Activated T-helper 2 cell treated with anti-CD3 and anti-CD28 coated beads, Interferon-gamma antibody, Interleukin-2, Interleukin-4, amounts not matched to agents 10 μg/mL and 5 μg/mL and 100 μg/mL, durations not matched to agents 14 hours and 24 hours and 36 hours (primary cell): Measurements from ENCODE around the gene DGLUCY. TPM values are rescaled to one million over a fixed set of nuclear protein-coding genes. Genes with fewer than 3 reads are reported as not detected.
"Not testable (repeated sequence)": the region's sequence is repeated elsewhere in the genome, so short reads cannot be mapped to it uniquely, and the experiment has no call there.

ENCODE experiments used
- DNase-seq: peaks from one replicate; pipeline ENCODE4 v3.0.0; 2021; ENCODE audit warnings: low spot score
- H3K27ac Mint-ChIP-seq: one replicate; pipeline ENCODE4 v1.8.0; 2021; ENCODE audit warnings: mixed read lengths
- H3K27me3 Mint-ChIP-seq: one replicate; pipeline ENCODE4 v1.8.0; 2021; ENCODE audit warnings: low read depth, mixed read lengths
- H3K36me3 Mint-ChIP-seq: one replicate; pipeline ENCODE4 v1.8.0; 2021; ENCODE audit warnings: low read depth, mixed read lengths
- H3K4me1 Mint-ChIP-seq: one replicate; pipeline ENCODE4 v1.8.0; 2021; ENCODE audit warnings: low read depth, mixed read lengths
- H3K4me3 Mint-ChIP-seq: one replicate; pipeline ENCODE4 v1.8.0; 2021; ENCODE audit warnings: low read depth, mild to moderate bottlenecking, moderate library complexity, mixed read lengths
- H3K9me3 Mint-ChIP-seq: one replicate; pipeline ENCODE4 v1.8.0; 2021; ENCODE audit warnings: mixed read lengths
- intact Hi-C: fragments of 100-400 bp; cut with micrococcal nuclease; formaldehyde crosslinking; loops from one replicate; pipeline ENCODE4 v1.15.1; 2023
- total RNA-seq: library from RNA; stranded (reverse); gene quantifications from 2 replicates; pipeline ENCODE4 v1.2.3, GENCODE V29; 2022

Gene DGLUCY
- total RNA-seq, 1 donor from 2014 or later, result 48.5 TPM

DNA sequence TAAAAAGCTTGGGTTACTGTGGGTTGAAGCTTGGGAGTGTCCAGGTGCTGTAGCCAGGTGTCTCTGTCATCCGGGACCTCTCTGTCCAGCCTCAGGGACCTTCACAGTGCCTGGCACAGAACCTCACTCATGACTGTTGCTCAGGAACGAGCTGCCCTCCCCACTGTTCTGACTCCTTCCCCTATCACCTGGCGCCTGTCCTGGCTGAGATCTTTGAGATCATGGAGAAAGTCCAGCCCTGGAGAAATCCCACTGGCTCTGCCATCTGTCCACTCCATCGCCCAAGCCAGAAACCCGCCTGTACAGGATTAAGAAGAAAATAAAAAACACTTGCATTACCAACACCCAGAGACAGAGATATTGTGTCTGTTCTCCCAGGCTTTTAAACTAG, 53.5 kb downstream of the DGLUCY start:
- intact Hi-C loops, result no loop called here
- H3K4me3 Mint-ChIP-seq, result no peak overlapping the region
- H3K27ac Mint-ChIP-seq, result no peak overlapping the region
- no peaks in the 10 kb centered on the region for H3K4me1 Mint-ChIP-seq
- no peak for DNase-seq
- no peaks in the 10 kb centered on the region for H3K9me3 Mint-ChIP-seq
- peaks cover 49% of the 10 kb centered on the region for H3K36me3 Mint-ChIP-seq
- no peaks in the 10 kb centered on the region for H3K27me3 Mint-ChIP-seq

DNA sequence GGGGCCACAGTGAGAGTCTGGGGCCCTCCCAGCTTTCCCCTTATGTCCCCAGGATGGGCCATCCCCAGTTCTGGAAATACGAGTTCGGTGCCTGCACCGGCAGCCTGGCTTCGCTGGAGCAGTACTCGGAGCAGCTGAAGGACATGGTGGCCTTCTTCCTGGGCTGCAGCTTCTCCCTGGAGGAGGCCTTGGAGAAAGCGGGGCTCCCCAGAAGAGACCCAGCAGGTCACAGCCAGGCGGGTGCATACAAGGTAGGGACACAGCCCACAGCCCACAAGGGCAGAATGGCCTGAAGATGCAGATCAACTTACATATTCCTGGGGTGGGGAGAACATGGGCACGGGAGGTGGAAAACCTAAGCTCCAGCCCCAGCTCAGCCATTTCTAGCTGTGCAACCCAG, 56.1 kb downstream of the DGLUCY start:
- intact Hi-C loops, result no loop called here
- no peak for DNase-seq
- no peak overlapping the region for H3K4me3 Mint-ChIP-seq
- no peaks in the 10 kb centered on the region for H3K27me3 Mint-ChIP-seq
- peaks cover 45% of the 10 kb centered on the region for H3K36me3 Mint-ChIP-seq
- peaks cover 5% of the 10 kb centered on the region for H3K4me1 Mint-ChIP-seq
- H3K9me3 Mint-ChIP-seq, result no peaks in the 10 kb centered on the region
- no peak overlapping the region for H3K27ac Mint-ChIP-seq

DNA sequence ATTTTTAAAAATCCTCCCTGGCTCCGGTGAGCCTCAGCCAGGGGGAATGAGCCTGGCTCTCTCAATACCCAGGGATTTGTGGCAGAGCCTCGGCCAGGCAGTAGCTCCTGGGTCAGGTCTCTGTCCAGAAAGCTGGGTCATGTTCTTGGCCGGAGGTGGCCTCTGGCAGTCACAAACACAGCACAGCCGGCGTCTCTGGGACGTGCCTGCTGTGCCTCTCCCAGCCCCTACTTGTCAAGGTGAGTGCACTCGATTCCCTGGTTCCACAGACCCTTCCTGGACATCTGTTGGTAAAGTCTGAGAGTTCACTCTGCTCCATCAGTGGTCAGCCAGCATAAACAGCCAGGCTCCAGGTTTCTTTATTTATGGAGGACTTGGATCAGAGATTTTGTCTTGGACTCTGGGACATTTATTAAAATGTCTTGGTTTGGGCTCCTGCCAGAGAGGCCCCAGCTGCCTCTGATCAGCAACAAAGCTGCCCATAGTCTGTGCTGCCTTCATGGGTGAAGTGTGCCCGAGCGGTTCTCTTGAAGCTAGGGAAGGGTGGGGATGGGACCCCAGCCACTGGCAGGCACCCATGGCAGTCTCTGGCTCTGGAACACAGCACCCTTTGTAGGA, 56.7 kb downstream of the DGLUCY start:
- no peak for DNase-seq
- intact Hi-C loops, result no loop called here
- Mint-ChIP-seq H3K36me3 (peaks cover 45% of the 10 kb centered on the region), H3K27ac (no peak overlapping the region), H3K27me3 (no peaks in the 10 kb centered on the region), H3K9me3 (no peaks in the 10 kb centered on the region), H3K4me3 (no peak overlapping the region), H3K4me1 (peaks cover 5% of the 10 kb centered on the region)

DNA sequence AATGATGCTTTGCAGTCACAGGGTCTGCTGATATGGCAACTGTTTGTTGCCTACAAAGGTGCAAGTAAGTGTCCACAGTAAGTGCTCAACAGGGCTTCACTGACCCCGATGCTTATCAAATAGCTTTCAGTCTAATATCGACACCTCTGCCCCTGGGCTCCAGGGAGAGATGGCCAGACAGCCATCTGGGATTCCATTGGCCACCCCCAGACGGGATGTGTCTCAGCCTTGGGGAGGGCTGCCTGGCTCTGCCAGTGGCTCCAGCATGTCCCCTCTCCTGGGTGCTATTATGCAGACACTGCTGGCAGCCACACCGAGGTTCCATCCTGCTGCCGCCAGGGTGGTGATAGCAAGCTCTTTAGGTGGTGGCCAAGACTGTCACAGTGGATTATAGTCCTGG, 57.4 kb downstream of the DGLUCY start:
- Mint-ChIP-seq H3K9me3 (no peaks in the 10 kb centered on the region), H3K27ac (no peak overlapping the region), H3K36me3 (peaks cover 44% of the 10 kb centered on the region), H3K4me1 (peaks cover 5% of the 10 kb centered on the region), H3K27me3 (no peaks in the 10 kb centered on the region), H3K4me3 (no peak overlapping the region)
- DNase-seq, result no peak
- intact Hi-C loops, result no loop called here

DNA sequence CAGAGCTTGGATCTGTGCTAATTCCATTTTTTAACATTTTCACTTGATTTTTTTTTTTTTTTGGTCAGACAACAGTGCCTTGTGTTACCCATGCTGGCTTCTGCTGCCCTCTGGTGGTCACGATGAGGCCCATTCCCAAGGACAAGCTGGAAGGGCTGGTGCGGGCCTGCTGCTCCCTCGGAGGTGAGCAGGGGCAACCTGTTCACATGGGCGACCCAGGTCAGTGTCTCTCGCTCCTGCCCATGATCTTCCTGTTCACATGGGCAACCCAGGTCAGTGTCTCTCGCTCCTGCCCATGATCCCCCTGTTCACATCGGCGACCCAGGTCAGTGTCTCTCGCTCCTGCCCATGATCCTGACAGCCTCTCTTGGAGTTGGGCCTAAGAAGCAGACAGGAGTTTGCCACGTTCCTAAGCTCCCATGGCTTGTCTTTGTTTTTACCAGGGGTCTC, 59.4 kb downstream of the DGLUCY start:
- peak; percentile 64 for DNase-seq
- H3K9me3 Mint-ChIP-seq, result no peaks in the 10 kb centered on the region
- H3K36me3 Mint-ChIP-seq, result peaks cover 42% of the 10 kb centered on the region
- intact Hi-C loops, result loop anchor here (1.0 to 2.0 kb wide), 2 partner anchors 34 to 270 kb away; no protein-coding TSS in a partner anchor
- H3K4me1 Mint-ChIP-seq, result peaks cover 17% of the 10 kb centered on the region
- no peaks in the 10 kb centered on the region for H3K27me3 Mint-ChIP-seq
- peak overlapping the region; percentile 76 for H3K27ac Mint-ChIP-seq
- H3K4me3 Mint-ChIP-seq, result no peak overlapping the region

DNA sequence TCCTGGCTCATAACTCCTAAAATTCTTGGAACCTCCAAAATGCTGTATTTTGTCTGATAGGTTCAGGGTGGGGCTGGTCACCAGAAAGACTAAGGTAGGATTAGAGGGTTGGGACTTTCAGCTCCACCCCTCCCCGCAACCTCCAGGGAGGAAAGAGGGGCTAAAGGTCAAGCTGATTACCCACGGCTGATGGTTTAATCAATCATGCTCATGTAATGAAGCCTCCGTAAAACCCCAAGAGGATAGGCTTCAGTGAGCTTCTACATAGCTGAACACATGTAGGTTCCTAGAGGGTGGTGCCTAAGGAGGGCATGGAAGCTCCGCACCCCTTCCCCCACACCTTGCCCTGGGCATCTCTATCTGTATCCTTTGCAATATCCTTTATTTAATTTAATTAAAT, 60.0 kb downstream of the DGLUCY start:
- Mint-ChIP-seq H3K36me3 (peaks cover 38% of the 10 kb centered on the region), H3K27ac (no peak overlapping the region), H3K4me3 (no peak overlapping the region), H3K9me3 (no peaks in the 10 kb centered on the region), H3K4me1 (peaks cover 17% of the 10 kb centered on the region), H3K27me3 (no peaks in the 10 kb centered on the region)
- DNase-seq, result no peak
- intact Hi-C loops, result loop anchor here (1.0 to 2.0 kb wide), 2 partner anchors 35 to 271 kb away; no protein-coding TSS in a partner anchor

DNA sequence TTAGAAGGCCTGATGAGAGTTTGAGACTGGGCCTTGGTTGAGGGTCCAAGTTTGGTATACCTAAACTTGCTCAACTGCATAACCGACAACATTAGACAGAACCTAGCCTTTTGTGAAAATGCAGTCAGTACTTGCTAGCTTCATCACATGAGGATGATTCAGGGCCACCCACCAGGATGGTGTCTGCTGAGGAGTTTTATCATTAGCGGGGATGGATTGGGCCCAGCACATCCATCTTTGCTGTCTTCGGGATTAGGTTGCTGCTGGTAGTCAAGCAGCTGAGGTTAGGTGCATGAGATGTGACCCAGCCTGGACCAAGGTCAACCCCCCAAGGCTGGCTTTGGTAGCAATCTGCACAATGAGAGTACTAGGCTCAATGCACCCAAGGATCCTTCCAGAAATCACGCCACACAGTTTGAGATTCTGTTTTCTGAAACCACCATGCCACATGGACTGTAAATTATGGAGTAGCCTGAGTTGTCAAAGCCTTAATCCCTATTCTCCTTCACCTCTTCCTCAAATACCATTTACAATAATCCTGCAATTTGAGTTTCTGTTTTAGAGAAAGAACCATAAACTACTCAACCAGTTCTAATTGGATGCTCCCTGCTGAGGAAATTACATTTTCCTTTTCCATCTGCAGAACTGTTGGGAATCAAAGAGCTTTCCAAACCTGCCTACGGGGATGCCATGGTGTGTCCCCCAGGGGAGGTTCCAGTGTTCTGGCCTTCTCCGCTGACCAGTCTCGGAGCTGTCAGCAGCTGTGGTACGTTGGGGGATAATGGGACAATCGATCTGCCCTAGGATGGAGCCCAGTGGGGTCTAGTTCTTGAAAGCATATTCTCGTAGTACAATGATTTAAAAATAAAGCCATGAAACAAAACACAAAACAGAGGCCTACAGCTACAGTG, 61.7 kb downstream of the DGLUCY start:
- peaks cover 17% of the 10 kb centered on the region for H3K4me1 Mint-ChIP-seq
- H3K36me3 Mint-ChIP-seq, result peaks cover 37% of the 10 kb centered on the region
- no peak overlapping the region for H3K4me3 Mint-ChIP-seq
- no peaks in the 10 kb centered on the region for H3K9me3 Mint-ChIP-seq
- peak overlapping the region; percentile 28 for H3K27ac Mint-ChIP-seq
- H3K27me3 Mint-ChIP-seq, result no peaks in the 10 kb centered on the region
- intact Hi-C loops, result loop anchor here (5.0 kb wide), 1 partner anchor 52 kb away; no protein-coding TSS in a partner anchor
- DNase-seq, result no peak

DNA sequence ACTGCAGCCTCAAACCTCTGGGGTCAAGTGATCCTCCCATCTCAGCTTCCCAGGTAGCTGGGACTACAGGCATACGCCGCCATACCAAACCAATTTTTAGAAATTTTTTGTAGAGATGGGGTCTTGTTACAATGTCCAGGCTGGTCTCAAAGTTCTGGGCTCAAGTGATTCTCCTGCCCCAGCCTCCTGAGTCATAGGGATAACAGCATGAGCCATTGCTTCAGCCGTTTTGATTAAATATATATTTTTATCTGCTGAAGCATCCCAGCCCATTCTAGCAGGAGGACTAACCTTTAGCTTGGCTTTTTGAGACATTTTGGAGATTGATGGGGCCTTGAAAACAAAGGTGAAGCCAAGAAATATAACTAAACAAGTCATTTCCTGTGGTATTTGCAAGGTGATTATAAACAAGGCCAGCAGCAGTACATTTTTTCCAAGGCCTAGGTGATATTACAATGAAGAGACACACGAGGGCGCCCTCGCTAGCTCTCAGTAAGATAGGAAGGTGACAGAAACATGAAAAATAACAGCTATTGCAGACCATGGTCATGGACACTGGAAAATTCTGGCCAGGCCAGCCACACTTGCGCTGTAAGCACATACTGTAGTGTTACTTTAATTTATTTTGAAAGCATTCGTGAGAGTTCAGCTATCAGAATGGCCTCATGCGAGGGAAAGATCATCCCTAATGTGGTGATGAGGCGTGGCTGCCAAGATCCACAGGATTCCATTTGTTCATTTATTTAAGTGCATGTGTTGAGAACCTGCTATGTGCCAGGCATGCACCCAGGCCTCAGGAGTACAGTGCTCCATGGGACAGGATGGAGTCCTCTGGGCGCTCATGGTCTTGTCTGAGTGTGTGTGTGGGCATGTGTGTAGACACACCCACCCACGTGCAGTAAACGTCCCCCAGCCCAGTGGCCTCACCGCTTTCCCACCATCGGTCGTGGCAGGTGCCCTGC, 63.5 kb downstream of the DGLUCY start:
- peak; percentile 69 for DNase-seq
- peaks cover 42% of the 10 kb centered on the region for H3K36me3 Mint-ChIP-seq
- H3K4me3 Mint-ChIP-seq, result no peak overlapping the region
- H3K9me3 Mint-ChIP-seq, result no peaks in the 10 kb centered on the region
- no peaks in the 10 kb centered on the region for H3K27me3 Mint-ChIP-seq
- peak overlapping the region; percentile 86 for H3K27ac Mint-ChIP-seq
- intact Hi-C loops, result loop anchor here (1.0 to 5.0 kb wide), 4 partner anchors 50 to 274 kb away; no protein-coding TSS in a partner anchor
- peaks cover 17% of the 10 kb centered on the region for H3K4me1 Mint-ChIP-seq

DNA sequence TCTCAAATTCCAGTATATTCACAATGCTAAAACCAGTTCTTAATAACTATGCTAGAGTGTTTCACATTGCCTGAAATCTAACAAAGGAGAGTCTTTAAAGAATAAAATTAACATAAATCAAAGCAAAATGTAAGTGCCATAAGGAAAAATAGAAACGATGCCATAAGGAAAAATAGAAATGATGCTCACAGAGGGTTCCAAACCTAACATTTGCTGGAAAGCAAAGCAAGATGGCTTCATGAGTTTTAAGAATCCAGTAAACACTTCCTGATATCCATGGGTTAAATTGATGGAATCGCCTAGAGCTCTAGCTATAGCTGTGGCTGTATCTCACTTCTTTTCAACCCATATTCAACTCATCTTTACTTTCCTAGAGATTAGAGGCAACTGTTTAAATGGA, 66.7 kb downstream of the DGLUCY start:
- no peaks in the 10 kb centered on the region for H3K9me3 Mint-ChIP-seq

DNA sequence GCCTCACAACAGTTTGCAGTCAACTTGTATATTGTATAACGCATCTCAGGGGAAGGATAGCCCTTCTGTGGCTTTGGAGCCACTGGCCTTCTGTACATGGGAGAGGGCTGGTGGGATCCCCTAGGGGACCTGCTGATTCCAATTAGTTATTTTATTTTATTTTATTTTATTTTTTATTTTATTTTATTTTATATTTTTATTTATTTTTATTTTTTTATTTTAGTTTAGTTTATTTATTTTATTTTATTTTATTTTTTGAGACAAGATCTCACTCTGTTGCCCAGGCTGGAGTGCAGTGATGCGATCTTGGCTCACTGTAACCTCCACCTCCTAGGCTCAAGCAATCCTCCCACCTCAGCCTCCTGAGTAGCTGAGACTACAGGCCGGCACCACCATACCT, 68.9 kb downstream of the DGLUCY start:
- DNase-seq, H3K27me3 Mint-ChIP-seq, H3K9me3 Mint-ChIP-seq, intact Hi-C loops, H3K4me1 Mint-ChIP-seq, H3K4me3 Mint-ChIP-seq, H3K27ac Mint-ChIP-seq: not testable (repeated sequence)
- peaks cover 37% of the 10 kb centered on the region for H3K36me3 Mint-ChIP-seq

More for the DNA sequence above, 66.7 kb downstream of the DGLUCY start:
- Mint-ChIP-seq H3K4me3 (no peak overlapping the region), H3K27ac (no peak overlapping the region), H3K36me3 (peaks cover 30% of the 10 kb centered on the region), H3K4me1 (peaks cover 12% of the 10 kb centered on the region), H3K27me3 (no peaks in the 10 kb centered on the region)
- no peak for DNase-seq
- intact Hi-C loops, result no loop called here

DNA sequence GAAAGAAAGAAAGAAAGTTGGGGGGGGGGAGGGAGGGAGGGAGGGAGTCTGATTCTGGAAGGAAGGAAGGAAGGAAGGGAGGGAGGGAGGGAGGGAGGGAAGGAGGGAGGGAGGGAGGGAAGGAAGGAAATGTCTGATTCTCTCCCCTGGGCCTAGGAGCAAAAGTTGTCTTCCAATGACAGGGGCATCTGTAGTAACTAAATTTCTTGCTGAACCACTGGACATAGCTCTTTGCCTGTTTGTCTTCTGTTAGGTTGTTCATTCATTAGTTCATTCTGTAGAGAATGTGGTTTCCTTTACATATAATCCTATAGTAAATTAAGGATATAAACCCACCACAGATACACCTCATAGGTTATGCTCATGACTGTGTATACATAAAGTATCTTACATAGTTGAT, 70.7 kb downstream of the DGLUCY start:
- Mint-ChIP-seq H3K27me3 (no peaks in the 10 kb centered on the region), H3K27ac (no peak overlapping the region), H3K36me3 (peaks cover 47% of the 10 kb centered on the region), H3K4me1 (no peaks in the 10 kb centered on the region), H3K4me3 (no peak overlapping the region), H3K9me3 (no peaks in the 10 kb centered on the region)
- no peak for DNase-seq
- intact Hi-C loops, result no loop called here

DNA sequence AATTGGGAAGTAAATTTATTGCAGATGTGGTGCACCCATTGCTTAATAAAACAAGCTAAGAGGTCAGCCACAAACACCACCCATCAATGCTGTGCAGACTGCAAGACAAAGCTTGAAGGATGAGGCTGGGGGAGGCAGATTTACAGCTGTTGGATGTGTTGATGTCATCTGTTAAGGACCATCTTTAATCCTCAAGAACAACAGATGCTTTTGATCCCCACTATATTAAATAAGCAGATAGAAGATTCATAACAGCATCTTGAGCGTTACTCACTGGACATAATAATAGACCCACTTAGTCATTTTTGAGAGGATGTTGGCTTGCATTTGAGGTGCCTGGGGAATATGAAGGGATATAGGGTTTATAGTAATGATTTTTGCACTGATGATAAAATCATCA, 71.8 kb downstream of the DGLUCY start:
- H3K36me3 Mint-ChIP-seq, result peaks cover 55% of the 10 kb centered on the region
- no peaks in the 10 kb centered on the region for H3K9me3 Mint-ChIP-seq
- no peaks in the 10 kb centered on the region for H3K27me3 Mint-ChIP-seq

More for the DNA sequence above, 71.8 kb downstream of the DGLUCY start:
- Mint-ChIP-seq H3K4me3 (no peak overlapping the region), H3K4me1 (no peaks in the 10 kb centered on the region), H3K27ac (no peak overlapping the region)
- no peak for DNase-seq
- intact Hi-C loops, result no loop called here
